CD4-positive, alpha-beta T cell (primary cell): Measurements from ENCODE around the gene ASZ1. TPM values are rescaled to one million over a fixed set of nuclear protein-coding genes. Genes with fewer than 3 reads are reported as not detected.
"Not testable (repeated sequence)": the region's sequence is repeated elsewhere in the genome, so short reads cannot be mapped to it uniquely, and the experiment has no call there.

ENCODE experiments used
- ATAC-seq: fragments of 200-7000 bp; cut with Tn5 transposase; one replicate; pipeline ENCODE4 v1.10.0; 2022; ENCODE audit warnings: mild to moderate bottlenecking; ENCODE audit not compliant: poor library complexity
- CTCF ChIA-PET: fragments of 350-600 bp; sonication (Branson Sonifier 250); formaldehyde crosslinking; loops from one replicate; lab custom pipeline; 2021; ENCODE audit warnings: antibody characterized with exemption, inconsistent platforms; lab: Charles Lee
- POLR2A ChIA-PET: fragments of 350-600 bp; sonication (Branson Sonifier 250); formaldehyde crosslinking; loops from one replicate; lab custom pipeline; 2021; ENCODE audit warnings: antibody characterized with exemption, inconsistent platforms; lab: Charles Lee
- DNase-seq, 14 experiments: peaks; one replicate each; pipeline ENCODE4 v3.0.0-alpha.2; 2013 to 2020; ENCODE audit warnings: mixed read lengths in 2 of 14
- H3K27ac ChIP-seq, 2 donors: one replicate each; pipeline versions ENCODE4 v1.5.1 to v1.7.0; 2013; ENCODE audit warnings: low read length in 2 of 2, low read depth in 1 of 2, mild to moderate bottlenecking in 1 of 2
- H3K27me3 ChIP-seq, 2 experiments: 1 replicate in 1 of 2; 2 replicates in 1 of 2; pipeline versions ENCODE4 v1.6.1 to v1.7.0; 2013; ENCODE audit warnings: low read length in 2 of 2, control low read depth in 1 of 2, mild to moderate bottlenecking in 1 of 2, moderate library complexity in 1 of 2; ENCODE audit not compliant: insufficient read depth in 2 of 2, control insufficient read depth in 1 of 2
- H3K36me3 ChIP-seq: one replicate; pipeline ENCODE4 v1.6.1; 2013; ENCODE audit warnings: low read length, control low read depth; ENCODE audit not compliant: insufficient read depth
- H3K4me1 ChIP-seq: one replicate; pipeline ENCODE4 v1.6.1; 2013; ENCODE audit warnings: low read length, control low read depth; ENCODE audit not compliant: insufficient read depth
- H3K4me3 ChIP-seq: one replicate; pipeline ENCODE4 v1.5.1; 2013; ENCODE audit warnings: mild to moderate bottlenecking, low read length, moderate library complexity
- H3K9me3 ChIP-seq, 2 experiments: 1 replicate in 1 of 2; 2 replicates in 1 of 2; pipeline versions ENCODE4 v1.6.1 to v1.7.0; 2013; ENCODE audit warnings: low read length in 2 of 2, mild to moderate bottlenecking in 2 of 2, control low read depth in 1 of 2, moderate library complexity in 1 of 2; ENCODE audit not compliant: control insufficient read depth in 1 of 2, insufficient read depth in 1 of 2
- H3K27ac Mint-ChIP-seq: one replicate; pipeline ENCODE4 v1.8.0; 2020; ENCODE audit warnings: mixed read lengths
- H3K27me3 Mint-ChIP-seq: one replicate; pipeline ENCODE4 v1.8.0; 2021; ENCODE audit warnings: mixed read lengths
- H3K36me3 Mint-ChIP-seq: one replicate; pipeline ENCODE4 v1.8.0; 2021; ENCODE audit warnings: low read depth, mixed read lengths
- H3K4me1 Mint-ChIP-seq: one replicate; pipeline ENCODE4 v1.8.0; 2021; ENCODE audit warnings: low read depth, mixed read lengths
- H3K4me3 Mint-ChIP-seq: one replicate; pipeline ENCODE4 v1.8.0; 2020; ENCODE audit warnings: mild to moderate bottlenecking, mixed read lengths
- H3K9me3 Mint-ChIP-seq: one replicate; pipeline ENCODE4 v1.8.0; 2020; ENCODE audit warnings: mixed read lengths
- CTCF ChIP-seq: fragments of 200-600 bp; IDR thresholded peaks from one replicate; pipeline ENCODE4 v1.8.0; 2022; ENCODE audit warnings: antibody characterized with exemption, mild to moderate bottlenecking
- intact Hi-C, 2 experiments: fragments of 100-400 bp; cut with DNase I in 1 of 2; cut with micrococcal nuclease in 1 of 2; formaldehyde crosslinking; loops; one replicate each; pipeline versions ENCODE4 v1.15.1 to v1.9.0; 2023 to 2025; cut with DNase I, micrococcal nuclease
- total RNA-seq, 174 experiments: library from RNA in 2 of 174; stranded (reverse) in 2 of 174; gene quantifications; one replicate each; pipeline ENCODE4 v1.2.3 and lab custom pipeline; 2021 to 2026

ASZ1 gene
- total RNA-seq, 2 experiments from 2014 or later = not detected

GRCh38 chr7:117424090-117424829, 3.0 kb downstream of the ASZ1 start:
- no peaks in the 10 kb centered on the region for H3K9me3 Mint-ChIP-seq

GRCh38 chr7:117414591-117414990, 12.7 kb downstream of the ASZ1 start:
- H3K4me3 Mint-ChIP-seq, H3K9me3 Mint-ChIP-seq, H3K4me1 Mint-ChIP-seq, H3K9me3 ChIP-seq, H3K27ac Mint-ChIP-seq, H3K36me3 Mint-ChIP-seq, CTCF ChIA-PET, H3K4me3 ChIP-seq, ATAC-seq, intact Hi-C loops, H3K27me3 Mint-ChIP-seq, POLR2A ChIA-PET, H3K36me3 ChIP-seq, H3K4me1 ChIP-seq, H3K27ac ChIP-seq, H3K27me3 ChIP-seq, DNase-seq: not testable (repeated sequence)

More at GRCh38 chr7:117424090-117424829, 3.0 kb downstream of the ASZ1 start:
- Mint-ChIP-seq H3K27ac (no peak overlapping the region), H3K36me3 (no peaks in the 10 kb centered on the region), H3K4me3 (no peak overlapping the region), H3K27me3 (no peaks in the 10 kb centered on the region), H3K4me1 (no peaks in the 10 kb centered on the region)
- ChIA-PET CTCF (no interaction called here), POLR2A (no interaction called here)
- no peak overlapping the region for H3K27ac ChIP-seq
- H3K4me1 ChIP-seq = no peaks in the 10 kb centered on the region
- no peak overlapping the region for H3K4me3 ChIP-seq
- no peak for ATAC-seq
- no peaks in the 10 kb centered on the region for H3K27me3 ChIP-seq
- H3K36me3 ChIP-seq = no peaks in the 10 kb centered on the region
- no peak for DNase-seq
- intact Hi-C loops = no loop called here
- H3K9me3 ChIP-seq = peaks cover 0 to 7% of the 10 kb centered on the region in 2 experiments
- no peak for TF ChIP-seq CTCF

- intact Hi-C loops = no loop called here
- Mint-ChIP-seq H3K4me1 (no peaks in the 10 kb centered on the region), H3K27me3 (no peaks in the 10 kb centered on the region), H3K27ac (no peak overlapping the region), H3K4me3 (no peak overlapping the region), H3K36me3 (no peaks in the 10 kb centered on the region), H3K9me3 (peaks cover 4% of the 10 kb centered on the region)
- ATAC-seq = no peak
- Histone ChIP-seq H3K27me3 (no peaks in the 10 kb centered on the region), H3K4me3 (no peak overlapping the region), H3K36me3 (no peaks in the 10 kb centered on the region), H3K9me3 (no peaks in the 10 kb centered on the region), H3K27ac (no peak overlapping the region), H3K4me1 (no peaks in the 10 kb centered on the region)
- CTCF ChIA-PET = no interaction called here
- no peak for DNase-seq
- TF ChIP-seq CTCF = no peak
- POLR2A ChIA-PET = no interaction called here
These were observed 14.2 kb downstream of the ASZ1 start for GRCh38 chr7:117412946-117413559.
